K562 (cell line): ENCODE measurements around the gene PPP3CB. TPM values are rescaled to one million over a fixed set of nuclear protein-coding genes. Genes with fewer than 3 reads are reported as not detected.

Experiments used
- ATAC-seq: fragments of 200-7000 bp; cut with Tn5 transposase; 3 replicates; pipeline ENCODE4 v1.9.1; 2020; ENCODE audit warnings: moderate library complexity
- BruUV-seq: library from RNA; stranded (reverse); fragments of 400-500 nt; replicated peaks from 2 replicates; lab custom pipeline; 2021; lab: Mats Ljungman, UMichigan
- CTCF ChIA-PET: fragments of 300-600 bp; formaldehyde crosslinking; extraction: SDS; loops from one replicate; lab custom pipeline; 2021; ENCODE audit warnings: low intra/inter-chr PET ratio; lab: Yijun Ruan, JAX
- POLR2A ChIA-PET: fragments of 300-600, 350-650 bp; sonication (Branson Sonifier 250); formaldehyde crosslinking; extraction: SDS; loops from one replicate; lab custom pipeline; 2021; ENCODE audit warnings: antibody characterized with exemption, inconsistent platforms; lab: Yijun Ruan, JAX
- DNase-seq, 4 experiments: peaks; one replicate each; pipeline versions ENCODE4 v3.0.0 to v3.0.0-alpha.2; 2011 to 2018; ENCODE audit warnings: low spot score in 3 of 4, mixed read lengths in 3 of 4; ENCODE audit errors: extremely low read depth in 1 of 4
- FAIRE-seq: peaks from 2 replicates; lab custom pipeline; 2011; peaks lifted over from hg19 to GRCh38; lab: Jason Lieb, UNC
- H2AFZ ChIP-seq: 2 replicates; pipeline ENCODE4 v1.6.0; 2011; ENCODE audit warnings: low read depth, low read length, control low read depth, inconsistent platforms
- H3K27ac ChIP-seq: fragments of 200-600 bp; 3 replicates; pipeline ENCODE4 v1.8.0; 2011; ENCODE audit warnings: low read depth, mild to moderate bottlenecking, control low read depth, inconsistent platforms, low read length, moderate library complexity, mixed read lengths; ENCODE audit errors: extremely low read depth
- H3K27me3 ChIP-seq, 2 experiments: fragments of 300-600 bp in 1 of 2; 2 replicates in 1 of 2; 3 replicates in 1 of 2; pipeline versions ENCODE4 v1.6.0 to v1.8.0; 2011; ENCODE audit warnings: inconsistent platforms in 2 of 2, low read length in 2 of 2, mild to moderate bottlenecking in 1 of 2, mixed read lengths in 1 of 2, moderate library complexity in 1 of 2; ENCODE audit not compliant: control insufficient read depth in 2 of 2, insufficient read depth in 2 of 2
- H3K36me3 ChIP-seq: fragments of 300-600 bp; 3 replicates; pipeline ENCODE4 v1.8.0; 2011; ENCODE audit warnings: mild to moderate bottlenecking, low read length, inconsistent platforms; ENCODE audit not compliant: control insufficient read depth, insufficient read depth
- H3K4me1 ChIP-seq, 2 experiments: fragments of 200-600 bp in 1 of 2; replicated peaks in 1 of 2; 2 replicates in 1 of 2; 3 replicates in 1 of 2; pipeline versions ENCODE4 v1.5.1 to v1.8.0; 2011; ENCODE audit warnings: inconsistent platforms in 2 of 2, low read length in 2 of 2, mild to moderate bottlenecking in 1 of 2, mixed read lengths in 1 of 2, moderate library complexity in 1 of 2; ENCODE audit not compliant: control insufficient read depth in 2 of 2, insufficient read depth in 2 of 2
- H3K4me2 ChIP-seq: 2 replicates; pipeline ENCODE4 v1.6.1; 2011; ENCODE audit warnings: low read length, control low read depth, inconsistent platforms, mixed read lengths; ENCODE audit not compliant: insufficient read depth
- H3K4me3 ChIP-seq: fragments of 200-600 bp; sonication (generic), shearing (Covaris generic); 2 replicates; pipeline ENCODE4 v1.5.1; 2016; ENCODE audit warnings: control low read depth, inconsistent platforms
- H3K79me2 ChIP-seq: fragments of 200-600 bp; 3 replicates; pipeline ENCODE4 v1.8.0; 2011; ENCODE audit warnings: low read length, inconsistent platforms; ENCODE audit not compliant: control insufficient read depth, insufficient read depth
- H3K9ac ChIP-seq, 2 experiments: 2 replicates each; pipeline versions ENCODE4 v1.6.0 to v1.6.1; 2011; ENCODE audit warnings: low read depth in 2 of 2, low read length in 2 of 2, control low read depth in 1 of 2, inconsistent platforms in 1 of 2, mild to moderate bottlenecking in 1 of 2, mixed read lengths in 1 of 2; ENCODE audit not compliant: insufficient read depth in 1 of 2
- H3K9me1 ChIP-seq: one replicate; pipeline ENCODE4 v1.6.0; 2011; ENCODE audit warnings: inconsistent platforms, mild to moderate bottlenecking, low read length, moderate library complexity; ENCODE audit not compliant: control insufficient read depth, insufficient read depth
- H3K9me3 ChIP-seq: replicated peaks from 2 replicates; pipeline ENCODE4 v1.5.1; 2011; ENCODE audit warnings: low read depth, low read length, inconsistent platforms; ENCODE audit not compliant: control insufficient read depth, insufficient read depth
- H4K20me1 ChIP-seq: replicated peaks from 2 replicates; pipeline ENCODE4 v1.6.1; 2011; ENCODE audit warnings: low read length, inconsistent platforms, mixed read lengths; ENCODE audit not compliant: control insufficient read depth, insufficient read depth
- CBFA2T2 ChIP-seq: fragments of 450-650 bp; conservative IDR thresholded peaks from 2 replicates; pipeline ENCODE4 v1.6.1; 2017; ENCODE audit warnings: mild to moderate bottlenecking
- CHD1 ChIP-seq: fragments of 200-600 bp; sonication (generic); IDR thresholded peaks from one replicate; pipeline ENCODE4 v1.6.1; 2012; ENCODE audit warnings: mild to moderate bottlenecking, moderate library complexity, low read length, inconsistent platforms
- WGBS: fragments of 100-300 bp; shearing (Covaris generic); methylation state at CpG from one replicate; pipeline ENCODE4 v1.1.6; 2016; ENCODE audit warnings: low coverage, mixed read lengths; ENCODE audit not compliant: insufficient coverage; ENCODE audit errors: missing lambda C conversion rate; 5-methylcytosine and 5-hydroxymethylcytosine counted together
- in situ Hi-C: fragments of 300-500 bp; cut with MboI; formaldehyde crosslinking; loops from 4 replicates; pipeline ENCODE4 v1.15.0; 2018; ENCODE audit warnings: inconsistent platforms, mixed read lengths
- intact Hi-C: fragments of 100-400 bp; cut with micrococcal nuclease; formaldehyde crosslinking; loops from 2 replicates; pipeline ENCODE4 v1.14.2; 2022
- polyA plus RNA-seq, 8 experiments: library from polyadenylated mRNA; depleted of rRNA in 4 of 8; stranded (reverse) in 5 of 8; unstranded in 3 of 8; fragments of >200 nt; fragmentation: Nextera tagmentation in 2 of 8; fragmentation: Illumina TruSeq in 1 of 8; extraction: Ambion mirVana in 2 of 8; extraction: Trizol in 1 of 8; gene quantifications; 2 replicates each; pipeline versions ENCODE4 v1.2.1 to v1.2.3, GENCODE V29; 2011 to 2014; ENCODE audit warnings: inconsistent platforms in 1 of 8, missing spikeins in 1 of 8
- total RNA-seq, 7 experiments: library from RNA; depleted of rRNA in 6 of 7; stranded (reverse); fragments of >200 nt in 6 of 7; fragmentation: Illumina TruSeq in 2 of 7; extraction: Trizol in 2 of 7; gene quantifications; 2 replicates each; pipeline versions ENCODE4 v1.2.1 to v1.2.3, GENCODE V29; 2011 to 2021; ENCODE audit warnings: low replicate concordance in 1 of 7
- TF ChIP-seq, protein P1 (sequence below): fragments of 450-650 bp; IDR thresholded peaks from one replicate; pipeline ENCODE4 v1.6.1; 2018; ENCODE audit warnings: mild to moderate bottlenecking, moderate library complexity; ENCODE audit not compliant: partially characterized antibody
- TF ChIP-seq, protein P2 (sequence below): fragments of 250-450 bp; sonication (Bioruptor Pico); IDR thresholded peaks from 2 replicates; pipeline ENCODE4 v1.9.0; 2021; ENCODE audit warnings: mild to moderate bottlenecking, inconsistent platforms
- TF ChIP-seq, protein P3 (sequence below), 2 experiments: fragments of 200-800 bp in 1 of 2; sonication (Bioruptor generic) in 1 of 2; sonication (generic) in 1 of 2; formaldehyde crosslinking in 1 of 2; IDR thresholded peaks in 1 of 2; conservative IDR thresholded peaks in 1 of 2; 2 replicates each; pipeline versions ENCODE4 v1.5.0 to v1.6.1; 2016 to 2020; ENCODE audit warnings: missing compliant biosample characterization in 1 of 2, missing genetic modification characterization in 1 of 2, missing genetic modification reagents in 1 of 2

PPP3CB gene
- total and polyA plus RNA-seq, 9 of the 15 experiments (the other 6 are each of a cell fraction or from before 2014, with no cell fraction given): 9.6 to 27.6 (median 17.8) TPM

DNA sequence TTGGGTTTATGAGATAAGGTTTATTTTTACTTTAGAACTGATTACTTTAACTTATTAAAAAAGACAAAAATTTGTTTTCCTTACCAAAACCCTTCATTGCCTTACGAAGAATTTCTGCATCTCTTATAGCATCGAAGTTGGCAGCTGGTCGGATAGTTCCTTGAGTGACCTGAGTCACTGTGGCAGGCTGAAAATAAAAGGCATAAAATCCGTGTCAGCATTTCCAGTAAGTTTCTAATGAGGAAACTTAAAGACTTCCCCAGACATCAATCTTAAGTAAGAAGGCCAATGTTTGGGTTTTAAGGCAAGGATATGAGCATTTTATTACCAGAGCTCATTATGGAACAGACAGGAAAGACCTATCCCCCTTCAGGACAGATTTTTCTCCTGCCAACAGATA is 107.6 kb downstream of the PPP3CB start (continued):
- TF ChIP-seq, protein P1, sequence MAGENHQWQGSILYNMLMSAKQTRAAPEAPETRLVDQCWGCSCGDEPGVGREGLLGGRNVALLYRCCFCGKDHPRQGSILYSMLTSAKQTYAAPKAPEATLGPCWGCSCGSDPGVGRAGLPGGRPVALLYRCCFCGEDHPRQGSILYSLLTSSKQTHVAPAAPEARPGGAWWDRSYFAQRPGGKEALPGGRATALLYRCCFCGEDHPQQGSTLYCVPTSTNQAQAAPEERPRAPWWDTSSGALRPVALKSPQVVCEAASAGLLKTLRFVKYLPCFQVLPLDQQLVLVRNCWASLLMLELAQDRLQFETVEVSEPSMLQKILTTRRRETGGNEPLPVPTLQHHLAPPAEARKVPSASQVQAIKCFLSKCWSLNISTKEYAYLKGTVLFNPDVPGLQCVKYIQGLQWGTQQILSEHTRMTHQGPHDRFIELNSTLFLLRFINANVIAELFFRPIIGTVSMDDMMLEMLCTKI: no peak
- no peak for TF ChIP-seq CBFA2T2
- no peak for TF ChIP-seq CHD1
- TF ChIP-seq, protein P2, sequence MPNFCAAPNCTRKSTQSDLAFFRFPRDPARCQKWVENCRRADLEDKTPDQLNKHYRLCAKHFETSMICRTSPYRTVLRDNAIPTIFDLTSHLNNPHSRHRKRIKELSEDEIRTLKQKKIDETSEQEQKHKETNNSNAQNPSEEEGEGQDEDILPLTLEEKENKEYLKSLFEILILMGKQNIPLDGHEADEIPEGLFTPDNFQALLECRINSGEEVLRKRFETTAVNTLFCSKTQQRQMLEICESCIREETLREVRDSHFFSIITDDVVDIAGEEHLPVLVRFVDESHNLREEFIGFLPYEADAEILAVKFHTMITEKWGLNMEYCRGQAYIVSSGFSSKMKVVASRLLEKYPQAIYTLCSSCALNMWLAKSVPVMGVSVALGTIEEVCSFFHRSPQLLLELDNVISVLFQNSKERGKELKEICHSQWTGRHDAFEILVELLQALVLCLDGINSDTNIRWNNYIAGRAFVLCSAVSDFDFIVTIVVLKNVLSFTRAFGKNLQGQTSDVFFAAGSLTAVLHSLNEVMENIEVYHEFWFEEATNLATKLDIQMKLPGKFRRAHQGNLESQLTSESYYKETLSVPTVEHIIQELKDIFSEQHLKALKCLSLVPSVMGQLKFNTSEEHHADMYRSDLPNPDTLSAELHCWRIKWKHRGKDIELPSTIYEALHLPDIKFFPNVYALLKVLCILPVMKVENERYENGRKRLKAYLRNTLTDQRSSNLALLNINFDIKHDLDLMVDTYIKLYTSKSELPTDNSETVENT (CRISPR knock-in tag): no peak

DNA sequence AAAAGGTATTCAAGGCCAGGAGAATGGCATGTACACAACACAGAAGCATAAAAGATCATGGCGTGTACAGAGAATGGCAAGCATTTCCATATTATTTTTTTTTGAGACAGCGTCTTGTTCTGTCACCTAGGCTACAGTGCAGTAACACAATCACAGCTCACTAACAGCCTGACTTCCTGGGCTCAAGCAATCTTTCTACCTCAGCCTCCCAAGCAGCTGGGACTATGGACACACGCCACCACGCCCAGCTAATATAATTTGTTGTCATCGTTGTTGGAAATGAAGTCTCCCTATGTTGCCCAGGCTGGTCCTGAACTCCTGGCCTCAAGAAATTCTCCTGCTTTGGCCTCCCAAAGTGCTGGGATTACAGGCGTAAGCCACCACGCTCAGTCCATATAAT is 109.2 kb downstream of the PPP3CB start:
- intact Hi-C loops: no loop called here
- Histone ChIP-seq H3K4me2 (no peak overlapping the region), H2AFZ (no peak overlapping the region), H3K27ac (no peak overlapping the region), H3K4me1 (no peaks in the 10 kb centered on the region), H3K27me3 (no peaks in the 10 kb centered on the region), H4K20me1 (no peaks in the 10 kb centered on the region), H3K4me3 (no peak overlapping the region), H3K36me3 (peaks cover 93% of the 10 kb centered on the region), H3K79me2 (peaks cover 6% of the 10 kb centered on the region; the same call in 2 of the 3 replicates), H3K9me3 (no peaks in the 10 kb centered on the region), H3K9me1 (no peaks in the 10 kb centered on the region), H3K9ac (no peak overlapping the region)
- BruUV-seq: no TSS peak
- ChIA-PET CTCF (no interaction called here), POLR2A (interaction anchor here (0.6 to 1.0 kb wide), 3 partner anchors 107 to 1548 kb away, joined by 3 to 6 read pairs (median 3); no protein-coding TSS in a partner anchor)
- FAIRE-seq: no peak
- in situ Hi-C loops: no loop called here
- WGBS: 95% methylated on average over 7 of the region's 7 CpGs
- DNase-seq: no peak
- ATAC-seq: no peak
- TF ChIP-seq, protein P3, sequence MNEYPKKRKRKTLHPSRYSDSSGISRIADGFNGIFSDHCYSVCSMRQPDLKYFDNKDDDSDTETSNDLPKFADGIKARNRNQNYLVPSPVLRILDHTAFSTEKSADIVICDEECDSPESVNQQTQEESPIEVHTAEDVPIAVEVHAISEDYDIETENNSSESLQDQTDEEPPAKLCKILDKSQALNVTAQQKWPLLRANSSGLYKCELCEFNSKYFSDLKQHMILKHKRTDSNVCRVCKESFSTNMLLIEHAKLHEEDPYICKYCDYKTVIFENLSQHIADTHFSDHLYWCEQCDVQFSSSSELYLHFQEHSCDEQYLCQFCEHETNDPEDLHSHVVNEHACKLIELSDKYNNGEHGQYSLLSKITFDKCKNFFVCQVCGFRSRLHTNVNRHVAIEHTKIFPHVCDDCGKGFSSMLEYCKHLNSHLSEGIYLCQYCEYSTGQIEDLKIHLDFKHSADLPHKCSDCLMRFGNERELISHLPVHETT (CRISPR knock-in tag; conservative IDR thresholded peaks at IDR 0.05 in 1 of 2, IDR thresholded peaks at IDR 0.05 in 1 of 2): no peak
